HCT116 (cell line): ENCODE results near the gene KLK13. TPM values are rescaled to one million over a fixed set of nuclear protein-coding genes. Genes with fewer than 3 reads are reported as not detected.

Source experiments
- ATAC-seq: fragments of 200-7000 bp; cut with Tn5 transposase; 2 replicates; pipeline ENCODE4 v1.9.1; 2020; ENCODE audit warnings: mild to moderate bottlenecking, moderate library complexity
- BruUV-seq: library from RNA; stranded (reverse); fragments of 400-500 nt; replicated peaks from 2 replicates; lab custom pipeline; 2021; lab: Mats Ljungman, UMichigan
- CTCF ChIA-PET: fragments of 300-600 bp; sonication (Branson Sonifier 250); formaldehyde crosslinking; loops from one replicate; lab custom pipeline; 2021; ENCODE audit warnings: antibody characterized with exemption; lab: Charles Lee
- POLR2A ChIA-PET: fragments of 300-600, 350-600 bp; sonication (Branson Sonifier 250); formaldehyde crosslinking; loops from one replicate; lab custom pipeline; 2021; ENCODE audit warnings: antibody characterized with exemption; lab: Charles Lee
- RAD21 ChIA-PET, 2 experiments: fragments of 300-600 bp; sonication (Branson Sonifier 250); formaldehyde crosslinking; loops; one replicate each; lab custom pipeline; 2023; ENCODE audit warnings: low total read pairs in 2 of 2; ENCODE audit not compliant: uncharacterized antibody in 2 of 2, unreplicated experiment in 2 of 2, low non-redundant PET in 1 of 2; lab: Charles Lee
- DNase-seq: peaks from one replicate; pipeline ENCODE4 v3.0.0-alpha.2; 2010; ENCODE audit warnings: low read depth, low spot score
- H2AFZ ChIP-seq: fragments of 200-600 bp; shearing (Covaris generic), sonication (generic); 2 replicates; pipeline ENCODE4 v1.6.1; 2017; ENCODE audit warnings: low read depth, mixed run types, mixed read lengths, antibody characterized with exemption, low read length; ENCODE audit not compliant: poor library complexity, severe bottlenecking
- H3K27ac ChIP-seq: 2 replicates; pipeline ENCODE4 v1.5.1; 2012; ENCODE audit warnings: low read depth, low read length
- H3K27me3 ChIP-seq: fragments of 200-600 bp; sonication (generic); 2 replicates; pipeline ENCODE4 v1.6.1; 2016; ENCODE audit warnings: mixed run types, low read length, mixed read lengths; ENCODE audit not compliant: insufficient read depth
- H3K36me3 ChIP-seq, 2 experiments: fragments of 200-500 bp in 1 of 2; fragments of 200-600 bp in 1 of 2; sonication (Bioruptor generic) in 1 of 2; sonication (generic) in 1 of 2; 2 replicates each; pipeline versions ENCODE4 v1.5.1 to v1.6.1; 2014 to 2016; ENCODE audit warnings: low read length in 2 of 2, inconsistent platforms in 1 of 2, mixed read lengths in 1 of 2, mixed run types in 1 of 2; ENCODE audit not compliant: insufficient read depth in 2 of 2, control insufficient read depth in 1 of 2
- H3K4me1 ChIP-seq, 2 experiments: fragments of 200-600 bp in 1 of 2; sonication (generic) in 1 of 2; 2 replicates each; pipeline versions ENCODE4 v1.5.1 to v1.6.1; 2012 to 2017; ENCODE audit warnings: low read length in 2 of 2, inconsistent platforms in 1 of 2, mild to moderate bottlenecking in 1 of 2, mixed read lengths in 1 of 2, mixed run types in 1 of 2, moderate library complexity in 1 of 2; ENCODE audit not compliant: insufficient read depth in 2 of 2, control insufficient read depth in 1 of 2
- H3K4me2 ChIP-seq: fragments of 200-600 bp; sonication (generic); 2 replicates; pipeline ENCODE4 v1.6.1; 2017; ENCODE audit warnings: mixed run types, low read length, mixed read lengths
- H3K4me3 ChIP-seq, 2 experiments: fragments of 200-600 bp in 1 of 2; sonication (generic) in 1 of 2; replicated peaks in 1 of 2; 2 replicates each; pipeline ENCODE4 v1.5.1; 2011 to 2016; ENCODE audit warnings: low read length in 2 of 2, control low read depth in 1 of 2, low read depth in 1 of 2, mild to moderate bottlenecking in 1 of 2, mixed read lengths in 1 of 2, mixed run types in 1 of 2
- H3K79me2 ChIP-seq: fragments of 200-600 bp; sonication (generic); 2 replicates; pipeline ENCODE4 v1.6.1; 2017; ENCODE audit warnings: mild to moderate bottlenecking, mixed run types, low read length, moderate library complexity, mixed read lengths; ENCODE audit not compliant: insufficient read depth
- H3K9ac ChIP-seq: fragments of 200-600 bp; sonication (generic); 2 replicates; pipeline ENCODE4 v1.6.1; 2016; ENCODE audit warnings: low read length, mixed read lengths
- H3K9me2 ChIP-seq: fragments of 200-600 bp; sonication (generic), shearing (Covaris generic); 2 replicates; pipeline ENCODE4 v1.6.1; 2017; ENCODE audit warnings: mixed run types, mild to moderate bottlenecking, moderate library complexity; ENCODE audit not compliant: insufficient read depth
- H3K9me3 ChIP-seq, 2 experiments: fragments of 200-500 bp in 1 of 2; fragments of 200-600 bp in 1 of 2; sonication (Bioruptor generic) in 1 of 2; sonication (generic) in 1 of 2; 2 replicates each; pipeline ENCODE4 v1.6.1; 2014 to 2017; ENCODE audit warnings: low read length in 2 of 2, mixed read lengths in 2 of 2, inconsistent platforms in 1 of 2, low read depth in 1 of 2, mild to moderate bottlenecking in 1 of 2, mixed run types in 1 of 2, moderate library complexity in 1 of 2; ENCODE audit not compliant: control insufficient read depth in 1 of 2, insufficient read depth in 1 of 2
- H4K20me1 ChIP-seq: fragments of 200-600 bp; sonication (generic), shearing (Covaris generic); 2 replicates; pipeline ENCODE4 v1.6.1; 2017; ENCODE audit warnings: mixed run types, mild to moderate bottlenecking, moderate library complexity; ENCODE audit not compliant: insufficient read depth
- CEBPB ChIP-seq: IDR thresholded peaks from 2 replicates; pipeline ENCODE4 v1.6.1; 2012; ENCODE audit warnings: low read depth
- EGR1 ChIP-seq: IDR thresholded peaks from 2 replicates; pipeline ENCODE4 v1.6.1; 2012; ENCODE audit warnings: low read depth
- EZH2 ChIP-seq: fragments of 200-600 bp; sonication (generic); IDR thresholded peaks from 2 replicates; pipeline ENCODE4 v1.6.1; 2017; ENCODE audit warnings: antibody characterized with exemption, mixed run types
- RAD21 ChIP-seq: IDR thresholded peaks from 2 replicates; pipeline ENCODE4 v1.6.1; 2012; ENCODE audit warnings: low read depth, mild to moderate bottlenecking
- SIN3A ChIP-seq: IDR thresholded peaks from 2 replicates; pipeline ENCODE4 v1.6.1; 2012; ENCODE audit warnings: low read depth
- SP1 ChIP-seq: IDR thresholded peaks from 2 replicates; pipeline ENCODE4 v1.6.1; 2012; ENCODE audit warnings: low read depth
- SRF ChIP-seq: IDR thresholded peaks from 2 replicates; pipeline ENCODE4 v1.6.1; 2012; ENCODE audit warnings: low read depth
- YY1 ChIP-seq: IDR thresholded peaks from 2 replicates; pipeline ENCODE4 v1.6.1; 2011; ENCODE audit warnings: low read length, low read depth, moderate library complexity, mild to moderate bottlenecking; ENCODE audit not compliant: insufficient replicate concordance; ENCODE audit errors: extremely low read depth
- ZNF274 ChIP-seq: fragments of 200-500 bp; sonication (Bioruptor generic); IDR thresholded peaks from 2 replicates; pipeline ENCODE4 v1.6.1; 2014; ENCODE audit warnings: mild to moderate bottlenecking, low read depth, low read length, inconsistent platforms
- intact Hi-C: fragments of 100-400 bp; cut with micrococcal nuclease; formaldehyde crosslinking; loops from 2 replicates; pipeline ENCODE4 v1.10.0; 2022
- total RNA-seq: library from RNA; stranded (reverse); gene quantifications from one replicate; pipeline ENCODE4 v1.2.1, GENCODE V29; 2021; ENCODE audit not compliant: unreplicated experiment

KLK13 gene
- total RNA-seq, 1 experiment from 2014 or later: 3.2 TPM

GRCh38 chr19:51094696-51095279 lies 29.9 kb upstream of the KLK13 start (continued):
- TF ChIP-seq EGR1: no peak
- no peak for TF ChIP-seq CEBPB
- TF ChIP-seq SRF: no peak

GRCh38 chr19:51093510-51094345 lies 28.8 kb upstream of the KLK13 start:
- TF ChIP-seq SRF: no peak
- TF ChIP-seq EZH2: no peak
- no peak for TF ChIP-seq ZNF274
- no peak for TF ChIP-seq SIN3A
- TF ChIP-seq YY1: no peak
- TF ChIP-seq EGR1: no peak
- TF ChIP-seq SP1: no peak
- TF ChIP-seq RAD21: no peak
- H3K79me2 ChIP-seq: no peaks in the 10 kb centered on the region
- no peak overlapping the region for H3K27ac ChIP-seq
- peaks cover 2 to 13% of the 10 kb centered on the region in 2 experiments; a peak in 2 of 4 replicates for H3K4me1 ChIP-seq
- H2AFZ ChIP-seq: no peak overlapping the region
- H3K9me2 ChIP-seq: no peaks in the 10 kb centered on the region
- no peaks in the 10 kb centered on the region; a peak in 1 of 4 replicates for H3K36me3 ChIP-seq
- POLR2A ChIA-PET: interaction anchor here (1.1 kb wide), 1 partner anchor 77 kb away, joined by 4 read pairs; no protein-coding TSS in a partner anchor
- no TSS peak for BruUV-seq
- ATAC-seq: no peak
- H3K9me3 ChIP-seq: no peaks in the 10 kb centered on the region
- RAD21 ChIA-PET: no interaction called here
- H4K20me1 ChIP-seq: no peaks in the 10 kb centered on the region
- CTCF ChIA-PET: interaction anchor here (0.9 to 6.3 kb wide), 3 partner anchors 74 to 390 kb away, joined by 3 to 140 read pairs (median 4); partner anchors contain the start of gene KLK10
- H3K27me3 ChIP-seq: no peaks in the 10 kb centered on the region
- H3K9ac ChIP-seq: no peak overlapping the region
- no peak overlapping the region for H3K4me3 ChIP-seq
- DNase-seq: no peak
- no peak overlapping the region for H3K4me2 ChIP-seq
- intact Hi-C loops: loop anchor here (1.0 to 10.0 kb wide), 3 partner anchors 72 to 729 kb away; partner anchors contain the start of genes ACP4 and NAPSA
